ENCODE results near the gene CAPN12.

Gene CAPN12

GRCh38 chr19:38721979-38722773 lies 22.1 kb downstream of the CAPN12 start:
- TF ChIP-seq REST (IDR thresholded peaks at IDR 0.05; ENCODE audit: insufficient replicate concordance, low read depth), result no peak
- TF ChIP-seq CTCF (IDR thresholded peaks at IDR 0.05; ENCODE audit: insufficient read depth, low read length), result no peak
- no peak for TF ChIP-seq GABPA (IDR thresholded peaks at IDR 0.05; ENCODE audit: low read depth)
- no peak for TF ChIP-seq POLR2AphosphoS5 (IDR thresholded peaks at IDR 0.05; ENCODE audit: low read depth)
- no peak for TF ChIP-seq SPI1 (IDR thresholded peaks at IDR 0.05; ENCODE audit: borderline replicate concordance, low read depth)
- DNase-seq (ENCODE audit: low read depth in 1 of 2, low spot score in 1 of 2), result no peak
- no peak overlapping the region for H3K4me3 ChIP-seq (replicated peaks; ENCODE audit: insufficient read depth, low read length)
- no peaks in the 10 kb centered on the region for H3K27me3 ChIP-seq (ENCODE audit: insufficient read depth, poor library complexity, severe bottlenecking)
- no peak overlapping the region for H3K27ac ChIP-seq (replicated peaks)

GRCh38 chr19:38721496-38721895 lies 22.8 kb downstream of the CAPN12 start:
- Histone ChIP-seq H3K27ac (replicated peaks) (no peak overlapping the region), H3K4me3 (replicated peaks; ENCODE audit: insufficient read depth, low read length) (no peak overlapping the region), H3K27me3 (ENCODE audit: insufficient read depth, poor library complexity, severe bottlenecking) (no peaks in the 10 kb centered on the region)
- DNase-seq (ENCODE audit: low read depth in 1 of 2, low spot score in 1 of 2), result no peak
- TF ChIP-seq REST (IDR thresholded peaks at IDR 0.05; ENCODE audit: insufficient replicate concordance, low read depth), result no peak
- no peak for TF ChIP-seq CTCF (IDR thresholded peaks at IDR 0.05; ENCODE audit: insufficient read depth, low read length)
- TF ChIP-seq GABPA (IDR thresholded peaks at IDR 0.05; ENCODE audit: low read depth), result no peak
- no peak for TF ChIP-seq POLR2AphosphoS5 (IDR thresholded peaks at IDR 0.05; ENCODE audit: low read depth)
- no peak for TF ChIP-seq SPI1 (IDR thresholded peaks at IDR 0.05; ENCODE audit: borderline replicate concordance, low read depth)

- no peak for DNase-seq (ENCODE audit: low read depth in 1 of 2, low spot score in 1 of 2)
- TF ChIP-seq GABPA (IDR thresholded peaks at IDR 0.05; ENCODE audit: low read depth) (no peak), POLR2AphosphoS5 (IDR thresholded peaks at IDR 0.05; ENCODE audit: low read depth) (0 out of 2 replicates have a peak, but pooled peaks have one; percentile 14)
- H3K27me3 ChIP-seq (ENCODE audit: insufficient read depth, poor library complexity, severe bottlenecking), result no peaks in the 10 kb centered on the region
- no peak overlapping the region for H3K27ac ChIP-seq (replicated peaks)
- H3K4me3 ChIP-seq (replicated peaks; ENCODE audit: insufficient read depth, low read length), result no peak overlapping the region
Observed at GRCh38 chr19:38720559-38721236, 23.6 kb downstream of the CAPN12 start.

- no peak overlapping the region for H3K27ac ChIP-seq (replicated peaks)
Observed at GRCh38 chr19:38719761-38720558, 24.3 kb downstream of the CAPN12 start.

More at GRCh38 chr19:38719761-38720558, 24.3 kb downstream of the CAPN12 start:
- no peak overlapping the region for H3K4me3 ChIP-seq (replicated peaks; ENCODE audit: insufficient read depth, low read length)
- H3K27me3 ChIP-seq (ENCODE audit: insufficient read depth, poor library complexity, severe bottlenecking), result no peaks in the 10 kb centered on the region
- TF ChIP-seq POLR2AphosphoS5 (IDR thresholded peaks at IDR 0.05; ENCODE audit: low read depth), result no peak; the same call in 1 of the 2 replicates
- no peak for TF ChIP-seq GABPA (IDR thresholded peaks at IDR 0.05; ENCODE audit: low read depth)
- no peak for TF ChIP-seq SPI1 (IDR thresholded peaks at IDR 0.05; ENCODE audit: borderline replicate concordance, low read depth)
- TF ChIP-seq REST (IDR thresholded peaks at IDR 0.05; ENCODE audit: insufficient replicate concordance, low read depth), result no peak
- TF ChIP-seq CTCF (IDR thresholded peaks at IDR 0.05; ENCODE audit: insufficient read depth, low read length), result no peak
- no peak for DNase-seq (ENCODE audit: low read depth in 1 of 2, low spot score in 1 of 2)

Measured in HL-60 (cell line).